Stimulated activated CD8-positive, alpha-beta memory T cell treated with anti-CD3 and anti-CD28 coated beads, Interleukin-12 subunit alpha, Interleukin-12 subunit beta, amount 100 ng/mL, for 1 hour (primary cell): ENCODE data around the gene KLHL1.

Experiments used
- DNase-seq: peaks from one replicate; pipeline ENCODE4 v3.0.0-alpha.2; 2020; ENCODE audit warnings: low read depth

KLHL1 gene

GRCh38 chr13:70016116-70016515, 92.1 kb downstream of the KLHL1 start:
- DNase-seq, result no peak

- no peak for DNase-seq
Observed at GRCh38 chr13:70014337-70014736, 93.9 kb downstream of the KLHL1 start.

- no peak for DNase-seq
Observed at GRCh38 chr13:69999875-70000274, 108.4 kb downstream of the KLHL1 start.

- no peak for DNase-seq
Observed at GRCh38 chr13:69997061-69997460, 111.2 kb downstream of the KLHL1 start.

- DNase-seq, result no peak
Observed at GRCh38 chr13:69980799-69981198, 127.5 kb downstream of the KLHL1 start.

GRCh38 chr13:69975496-69975895, 132.8 kb downstream of the KLHL1 start:
- DNase-seq, result no peak

GRCh38 chr13:69970520-69970919, 137.7 kb downstream of the KLHL1 start:
- no peak for DNase-seq

DNA sequence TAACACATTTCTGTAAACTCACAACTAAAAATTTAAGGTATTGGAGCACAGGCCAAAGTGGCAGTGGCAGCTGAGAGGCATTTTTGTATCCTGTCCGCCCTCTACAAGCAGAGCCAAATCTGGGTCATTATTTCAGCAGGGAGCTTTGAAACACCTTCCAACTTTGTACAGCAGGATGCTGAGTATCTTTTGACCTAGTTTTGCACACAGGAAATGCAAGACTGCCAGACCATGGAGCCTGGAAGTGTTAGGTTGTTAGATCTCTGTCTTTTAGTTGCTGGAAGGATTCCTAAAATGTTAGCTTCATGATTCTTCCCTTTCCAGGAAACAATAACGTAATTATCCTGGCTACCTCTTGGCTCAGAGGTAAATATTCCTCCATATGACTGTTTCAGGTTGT, 149.2 kb downstream of the KLHL1 start:
- no peak for DNase-seq

DNA sequence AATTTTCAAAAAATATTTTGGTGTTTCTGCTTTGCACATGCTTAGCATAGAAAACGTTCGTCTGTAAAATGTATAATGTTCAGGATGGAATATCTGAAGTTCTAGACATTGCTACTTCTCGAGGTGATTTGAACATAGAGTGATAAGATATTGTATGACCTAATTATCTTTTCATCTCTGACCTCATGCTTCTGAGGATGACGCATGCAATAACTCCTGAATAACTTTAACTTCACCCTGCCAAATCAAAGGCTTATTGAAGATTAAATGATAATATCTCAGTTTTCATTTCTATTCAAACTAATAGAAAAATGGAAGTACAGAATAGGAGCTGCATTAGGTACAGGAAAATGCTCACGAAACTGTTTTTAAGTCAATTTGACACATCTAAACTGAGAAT, 151.4 kb downstream of the KLHL1 start:
- no peak for DNase-seq

DNA sequence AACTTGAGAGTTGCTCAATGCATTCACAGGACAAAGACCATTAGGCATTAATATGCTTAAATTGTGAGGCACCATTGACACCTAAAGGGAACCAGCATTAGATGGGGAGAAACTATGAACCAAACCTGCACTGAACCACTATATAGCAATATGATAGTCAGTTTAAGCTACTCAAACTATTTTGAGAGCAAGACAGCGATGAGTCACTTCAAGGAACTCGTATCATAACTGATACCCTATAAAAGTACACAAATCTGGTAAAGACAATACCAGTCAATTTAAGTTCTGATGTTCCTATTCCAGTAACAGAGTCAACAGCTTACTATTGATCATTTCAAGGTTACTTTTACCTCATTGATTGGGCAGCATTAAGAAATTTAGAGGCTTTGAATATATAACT, 151.9 kb downstream of the KLHL1 start:
- no peak for DNase-seq

DNA sequence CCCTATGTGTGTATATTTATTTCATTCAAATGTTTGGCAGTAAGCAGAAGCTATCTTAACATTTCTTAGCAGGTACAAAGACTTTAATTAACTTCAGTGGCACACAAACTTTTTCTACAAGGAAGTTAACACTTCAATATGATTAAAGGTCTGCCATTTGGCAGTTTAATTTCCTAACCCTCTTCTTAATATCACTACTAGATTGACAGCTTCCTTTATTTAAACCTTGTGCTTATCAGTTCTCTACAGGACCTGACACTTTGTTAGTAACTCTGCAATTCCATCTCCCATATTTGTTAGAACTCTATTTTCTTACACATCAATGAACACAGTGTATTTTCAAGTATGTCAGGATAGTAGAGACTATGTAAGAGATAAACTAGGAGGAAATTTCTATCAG, 153.0 kb downstream of the KLHL1 start:
- DNase-seq, result no peak

GRCh38 chr13:69951412-69951811, 156.8 kb downstream of the KLHL1 start:
- DNase-seq, result no peak

DNA sequence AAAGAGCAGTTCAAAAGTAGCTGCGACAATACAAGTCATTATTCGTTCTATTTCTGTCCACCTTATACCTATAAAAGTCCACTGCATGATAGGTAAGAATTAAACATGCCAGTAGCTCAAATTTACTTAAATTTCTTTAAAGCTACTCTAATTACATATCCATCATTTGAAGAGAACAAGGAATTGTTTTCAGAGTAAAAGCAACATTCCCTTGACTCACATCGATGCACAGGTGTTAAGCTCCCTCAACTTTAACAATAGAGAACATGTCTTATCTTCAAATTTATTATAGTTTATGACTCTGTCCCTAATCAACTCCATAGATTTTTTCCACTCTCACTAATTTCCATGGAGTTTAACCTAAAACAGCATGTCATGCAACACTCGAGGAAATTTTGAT, 158.1 kb downstream of the KLHL1 start:
- DNase-seq, result no peak

- DNase-seq, result no peak
Observed at GRCh38 chr13:69948016-69948415, 160.2 kb downstream of the KLHL1 start.

- DNase-seq, result no peak
Observed at GRCh38 chr13:69947582-69947981, 160.7 kb downstream of the KLHL1 start.

- DNase-seq, result no peak
Observed at GRCh38 chr13:69946511-69946910, 161.7 kb downstream of the KLHL1 start.

DNA sequence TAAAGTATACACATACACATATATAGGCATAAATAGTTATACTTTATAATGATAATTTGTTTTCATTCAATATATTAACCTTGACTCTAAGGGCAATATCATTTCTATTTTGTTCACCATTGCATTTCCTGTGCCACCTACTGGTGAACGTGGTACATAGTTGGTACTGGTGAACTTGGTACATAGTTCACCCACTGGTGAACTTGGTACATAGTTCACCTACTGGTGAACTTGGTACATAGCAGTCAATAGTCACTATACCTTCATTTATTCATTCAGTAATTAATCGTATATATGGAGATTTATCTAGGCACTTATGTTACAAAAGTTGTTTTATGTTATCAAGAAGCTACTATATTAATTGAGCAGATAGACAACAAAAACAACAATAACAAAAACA, 173.2 kb downstream of the KLHL1 start:
- no peak for DNase-seq

GRCh38 chr13:69928262-69928661, 180.0 kb downstream of the KLHL1 start:
- no peak for DNase-seq

GRCh38 chr13:69921156-69921555, 187.1 kb downstream of the KLHL1 start:
- DNase-seq, result no peak

DNA sequence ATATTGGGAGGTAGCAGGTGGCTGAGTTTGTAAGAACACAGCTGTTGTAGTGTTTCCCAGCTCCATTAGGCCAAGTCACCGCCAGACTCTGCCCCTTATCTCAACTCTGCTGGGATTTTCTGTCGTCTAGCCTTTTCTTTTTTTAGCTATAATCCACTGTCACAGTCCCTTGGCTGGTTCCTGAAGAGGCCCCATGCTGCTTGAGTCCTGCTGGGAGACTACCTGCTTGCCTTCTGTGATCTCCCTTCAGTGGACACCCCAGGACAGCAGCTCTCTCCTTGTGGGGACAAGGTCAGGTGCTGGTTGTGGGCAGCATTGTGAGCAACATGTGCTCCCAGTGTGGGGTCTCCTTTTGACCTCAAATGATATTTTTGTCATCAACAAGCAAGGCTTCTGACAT, 195.6 kb downstream of the KLHL1 start:
- no peak for DNase-seq

DNA sequence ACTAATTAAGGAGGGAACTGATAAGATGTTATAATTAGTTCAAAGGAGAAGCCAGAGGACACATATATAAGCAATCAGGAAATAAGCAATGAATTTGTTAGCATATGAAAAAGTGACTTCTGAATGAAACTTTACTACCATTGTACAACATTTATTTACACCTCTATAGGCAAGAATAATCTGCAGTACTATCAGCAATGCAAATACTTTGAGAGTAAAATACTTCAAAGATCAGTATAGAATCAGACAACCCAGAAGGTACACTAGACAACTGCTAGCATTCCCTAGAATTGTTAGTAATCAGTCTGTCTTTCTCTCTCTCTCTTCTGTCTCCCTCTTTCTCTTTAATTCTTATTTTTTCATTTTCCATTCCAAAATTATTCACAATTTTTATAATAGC, 197.5 kb downstream of the KLHL1 start:
- no peak for DNase-seq

- no peak for DNase-seq
Observed at GRCh38 chr13:69904784-69905183, 203.5 kb downstream of the KLHL1 start.

DNA sequence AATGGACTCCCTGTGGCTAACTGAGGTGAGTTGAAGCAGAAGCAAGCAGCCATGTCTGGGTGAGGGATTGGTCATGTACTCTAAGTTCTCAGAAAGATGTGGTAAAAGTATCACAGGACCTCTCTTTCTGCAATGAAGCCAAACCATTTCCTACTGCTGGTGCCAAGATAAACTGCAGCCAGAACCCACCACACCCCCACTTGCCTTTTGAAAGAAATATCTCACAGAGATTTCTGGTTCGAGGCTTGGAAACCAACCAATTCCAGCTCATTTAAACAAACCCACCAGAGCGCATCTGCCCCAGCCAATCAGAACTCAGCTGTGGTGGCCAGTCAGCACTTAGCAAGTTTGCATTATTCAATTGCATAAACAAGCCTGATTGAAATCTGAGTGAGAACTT, 205.2 kb downstream of the KLHL1 start:
- no peak for DNase-seq

DNA sequence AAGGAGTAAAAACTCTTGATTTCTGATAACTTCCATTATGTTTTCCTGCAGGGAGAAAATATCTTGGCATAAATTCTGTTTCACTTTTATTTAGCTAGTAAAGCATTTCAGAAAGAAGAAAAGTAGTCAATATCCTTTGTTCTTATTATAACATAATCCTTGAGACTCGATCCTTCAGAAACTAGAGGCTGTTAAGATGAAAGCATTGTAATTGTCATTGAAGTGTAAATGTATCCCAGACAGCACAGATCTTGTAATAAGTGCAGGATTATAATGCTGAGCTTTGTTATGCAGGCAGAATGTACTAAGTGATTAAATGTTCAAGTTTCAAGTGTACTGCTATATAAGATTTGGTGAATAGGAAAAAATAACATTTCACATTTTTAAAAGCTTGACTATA, 225.8 kb downstream of the KLHL1 start:
- no peak for DNase-seq

DNA sequence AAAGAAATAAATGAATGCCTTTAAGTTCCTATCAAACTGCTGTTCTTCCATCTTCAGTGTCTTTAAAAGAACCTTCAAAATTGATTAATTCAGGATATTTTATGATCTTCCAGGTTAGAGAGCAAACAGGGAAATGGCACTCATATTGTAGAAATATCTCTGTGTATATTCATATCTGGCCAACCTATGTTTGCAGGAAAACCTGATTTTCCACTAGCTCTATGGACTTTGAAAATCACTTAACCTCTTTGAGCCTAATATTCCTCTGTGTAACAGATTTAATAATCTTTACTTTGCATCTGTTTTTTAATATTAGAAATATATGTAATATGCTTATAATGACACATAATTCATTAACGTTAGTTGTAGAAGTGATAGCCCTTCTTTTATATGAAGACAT, 228.3 kb downstream of the KLHL1 start:
- no peak for DNase-seq
